Measurements from ENCODE around the gene KCNG2.
A peak's percentile ranks its signal among the peaks of the same experiment; 100 is the strongest.
"Not testable (repeated sequence)": the region's sequence is repeated elsewhere in the genome, so short reads cannot be mapped to it uniquely, and the experiment has no call there.

KCNG2 gene

GRCh38 chr18:79856119-79857007 is 58.6 kb downstream of the KCNG2 start:
- peak in 1 of 2 experiments; percentile 40 for DNase-seq

DNA sequence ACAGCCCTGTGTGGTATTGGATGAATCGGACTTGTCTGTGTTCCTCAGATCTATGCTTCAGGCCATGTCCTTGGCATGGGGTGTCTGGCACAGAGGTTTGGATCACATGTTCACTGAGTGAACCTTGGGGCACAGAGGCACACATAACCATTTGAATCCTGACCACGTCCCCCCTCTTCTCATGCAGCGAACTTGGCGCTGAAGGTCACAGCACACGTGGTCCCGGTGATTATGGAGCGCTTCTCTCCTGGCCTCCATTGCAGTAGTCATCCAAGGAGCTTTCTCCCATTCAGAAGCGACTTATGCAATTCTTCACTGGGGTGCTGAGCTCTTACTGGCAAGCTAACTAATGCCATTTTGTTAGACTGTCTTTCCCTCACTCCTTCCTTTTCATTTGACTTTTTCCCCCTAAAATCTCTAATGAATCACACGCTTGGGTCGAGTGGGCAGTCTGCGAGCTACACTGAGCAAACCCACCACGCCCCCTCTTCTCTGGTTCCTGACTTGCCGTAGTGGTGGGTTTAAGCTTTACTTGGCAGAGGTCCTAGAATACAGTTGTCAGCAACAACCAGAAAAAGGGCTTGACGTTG is 59.4 kb downstream of the KCNG2 start:
- no peak for DNase-seq

DNA sequence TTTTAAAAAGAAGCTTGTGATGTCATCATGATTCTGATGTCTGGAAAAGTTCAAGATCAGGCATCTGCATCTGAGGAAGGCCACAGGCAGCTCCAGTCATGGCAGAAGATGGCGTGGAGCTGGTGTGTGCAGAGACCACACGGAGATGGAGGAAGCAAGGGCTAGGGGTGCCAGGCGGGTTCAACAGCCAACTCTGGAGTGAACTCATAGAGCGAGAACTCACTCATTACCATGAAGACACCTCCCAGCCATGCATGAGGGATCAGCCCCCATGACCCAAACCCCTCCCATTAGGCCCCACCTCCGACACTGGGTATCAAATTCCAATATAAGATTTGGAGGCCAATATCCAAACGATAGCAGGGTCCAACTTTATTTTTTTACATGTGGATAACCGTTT is 61.6 kb downstream of the KCNG2 start:
- no peak for DNase-seq

GRCh38 chr18:79861687-79862086 is 63.9 kb downstream of the KCNG2 start:
- no peak for DNase-seq

- DNase-seq, result no peak
Observed at GRCh38 chr18:79862562-79862961, 64.8 kb downstream of the KCNG2 start.

GRCh38 chr18:79863161-79864005 is 65.6 kb downstream of the KCNG2 start:
- no peak for DNase-seq

DNA sequence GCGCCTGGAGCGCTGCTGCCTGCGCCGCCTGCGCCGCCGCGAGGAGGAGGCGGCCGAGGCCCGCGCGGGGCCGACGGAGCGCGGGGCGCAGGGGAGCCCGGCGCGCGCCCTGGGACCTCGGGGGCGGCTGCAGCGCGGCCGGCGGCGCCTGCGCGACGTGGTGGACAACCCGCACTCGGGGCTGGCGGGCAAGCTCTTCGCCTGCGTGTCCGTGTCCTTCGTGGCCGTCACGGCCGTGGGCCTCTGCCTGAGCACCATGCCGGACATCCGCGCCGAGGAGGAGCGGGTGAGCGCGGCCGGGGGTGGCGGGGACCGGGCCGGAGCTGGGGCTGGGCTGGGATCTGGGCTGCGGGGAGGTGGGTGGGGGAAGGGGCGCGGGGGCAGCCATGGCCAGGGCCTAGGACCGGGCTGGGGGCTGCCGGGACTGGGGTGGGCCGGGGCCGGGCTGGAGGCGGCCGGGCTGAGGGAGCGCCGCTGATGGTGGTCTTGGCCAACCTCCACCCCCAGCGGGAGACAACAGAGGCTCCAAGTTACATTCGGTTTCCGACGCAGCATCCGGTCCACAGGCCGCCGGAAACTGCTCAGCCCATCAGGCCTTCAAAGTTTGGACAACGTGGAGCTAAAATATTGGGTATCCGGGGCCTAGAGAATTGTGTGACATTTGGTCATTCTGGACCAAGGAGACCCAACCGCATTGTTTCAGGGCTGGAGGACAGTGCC is 66.4 kb downstream of the KCNG2 start:
- no peak for DNase-seq

- DNase-seq, result not testable (repeated sequence)
Observed at GRCh38 chr18:79864955-79865354, 67.2 kb downstream of the KCNG2 start.

DNA sequence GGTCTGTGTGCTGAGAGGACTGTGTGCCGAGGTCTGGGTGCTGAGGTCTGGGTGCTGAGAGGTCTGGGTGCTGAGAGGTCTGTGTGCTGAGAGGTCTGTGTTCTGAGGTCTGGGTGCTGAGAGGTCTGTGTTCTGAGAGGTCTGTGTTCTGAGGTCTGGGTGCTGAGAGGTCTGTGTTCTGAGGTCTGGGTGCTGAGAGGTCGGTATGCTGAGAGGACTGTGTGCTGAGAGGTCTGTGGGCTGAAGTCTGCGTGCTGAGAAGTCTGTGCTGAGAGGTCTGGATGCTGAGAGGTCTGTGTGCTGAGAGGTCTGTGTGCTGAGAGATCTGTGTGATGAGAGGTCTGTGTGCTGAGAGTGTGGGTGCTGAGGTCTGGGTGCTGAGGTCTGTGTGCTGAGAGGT is 68.2 kb downstream of the KCNG2 start:
- DNase-seq, result not testable (repeated sequence)

DNA sequence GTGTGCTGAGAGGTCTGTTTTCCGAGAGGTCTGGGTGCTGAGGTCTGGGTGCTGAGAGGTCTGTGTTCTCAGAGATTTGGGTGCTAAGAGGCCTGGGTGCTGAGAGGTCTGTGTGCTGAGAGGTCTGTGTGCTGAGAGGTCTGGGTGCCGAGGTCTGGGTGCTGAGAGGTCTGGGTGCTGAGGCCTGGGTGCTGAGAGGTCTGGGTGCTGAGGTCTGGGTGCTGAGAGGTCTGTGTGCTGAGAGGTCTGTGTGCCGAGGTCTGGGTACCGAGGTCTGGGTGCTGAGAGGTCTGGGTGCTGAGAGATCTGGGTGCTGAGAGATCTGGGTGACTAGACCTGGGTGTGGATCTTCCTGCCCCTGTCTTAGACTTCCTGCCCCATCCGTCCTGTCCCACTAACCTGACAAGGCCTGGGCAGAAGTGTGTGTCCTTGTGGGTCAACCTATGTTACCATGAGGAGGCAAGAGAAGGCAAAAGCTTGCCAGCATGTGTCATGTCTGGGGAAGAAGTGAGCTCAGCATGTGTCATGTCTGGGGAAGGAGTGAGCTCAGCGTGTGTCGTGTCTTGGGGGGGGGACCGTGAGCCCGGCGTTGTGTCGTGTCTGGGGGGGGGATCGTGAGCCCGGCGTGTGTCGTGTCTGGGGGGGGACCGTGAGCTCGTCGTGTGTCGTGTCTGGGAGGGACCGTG is 69.3 kb downstream of the KCNG2 start:
- no peak for DNase-seq

GRCh38 chr18:79867666-79868065 is 69.9 kb downstream of the KCNG2 start:
- no peak for DNase-seq

GRCh38 chr18:79868168-79868784 is 70.5 kb downstream of the KCNG2 start:
- no peak for DNase-seq

DNA sequence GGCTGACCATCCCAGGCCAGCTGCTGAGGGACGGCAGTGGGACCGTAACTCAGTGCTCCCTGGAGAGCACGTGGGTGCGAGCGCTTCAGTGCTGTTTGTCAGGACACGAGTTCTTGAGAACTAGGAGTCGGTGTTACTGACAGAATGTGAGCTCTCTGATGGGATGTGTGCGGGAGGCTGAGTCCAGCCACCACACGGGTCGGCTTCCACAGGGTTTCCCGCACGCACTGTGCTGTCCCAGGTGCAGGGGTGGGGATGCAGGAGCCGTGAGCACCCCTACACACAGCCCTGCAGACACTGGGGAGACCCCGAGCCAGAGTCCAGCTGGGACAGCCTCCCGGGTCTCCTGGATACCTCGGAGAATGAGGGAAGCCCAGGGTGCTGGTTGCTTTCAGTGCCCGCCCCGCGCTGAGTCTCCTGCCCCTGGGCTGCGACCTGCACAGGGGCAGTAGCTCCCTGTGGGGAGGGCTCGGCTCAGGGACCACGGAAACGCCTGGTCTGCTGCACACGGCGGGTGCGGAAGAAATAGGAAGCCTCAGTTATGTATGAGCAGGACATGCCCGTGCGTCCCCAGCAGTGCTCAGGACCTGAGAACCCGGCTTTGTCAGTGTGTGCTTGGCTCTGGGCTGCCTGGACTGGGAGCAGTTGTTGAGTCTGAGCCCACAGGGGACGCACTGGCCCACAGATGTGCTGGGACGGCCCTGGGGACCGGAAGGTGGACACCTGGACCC is 71.2 kb downstream of the KCNG2 start:
- no peak for DNase-seq

DNA sequence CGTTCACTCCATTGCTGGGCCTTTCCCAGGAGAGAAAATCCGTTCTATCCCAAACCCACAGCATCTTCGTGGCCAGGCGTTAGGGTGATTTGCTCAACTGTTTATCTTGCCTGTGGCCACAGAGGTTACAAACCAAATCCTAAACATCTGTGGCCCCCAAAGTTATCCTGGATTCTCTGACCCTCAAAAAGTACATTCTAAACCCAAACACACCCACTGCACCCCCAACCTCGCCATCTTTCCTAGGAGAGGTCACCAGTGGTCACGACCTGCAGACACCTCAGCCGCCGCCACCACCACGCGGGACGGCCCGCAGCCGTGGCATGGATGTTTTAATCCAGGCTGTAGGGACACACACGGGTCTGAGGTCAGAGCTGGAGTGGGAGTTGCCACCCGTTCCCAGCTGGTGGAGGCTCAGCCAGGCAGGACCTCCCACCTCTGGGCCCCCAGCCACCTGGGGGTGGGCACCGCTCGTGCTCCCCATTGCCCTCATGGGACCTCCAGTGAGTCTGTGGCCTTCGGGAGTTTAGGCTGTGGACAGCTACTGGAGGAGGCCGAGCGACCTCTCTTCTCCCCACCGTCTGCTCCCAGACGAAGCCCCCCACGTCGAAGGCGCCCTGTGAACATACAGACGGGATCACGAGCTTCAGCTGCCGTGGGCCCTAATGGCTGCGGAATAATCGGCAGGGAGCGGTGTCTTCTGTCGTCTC is 72.0 kb downstream of the KCNG2 start:
- no peak for DNase-seq

DNA sequence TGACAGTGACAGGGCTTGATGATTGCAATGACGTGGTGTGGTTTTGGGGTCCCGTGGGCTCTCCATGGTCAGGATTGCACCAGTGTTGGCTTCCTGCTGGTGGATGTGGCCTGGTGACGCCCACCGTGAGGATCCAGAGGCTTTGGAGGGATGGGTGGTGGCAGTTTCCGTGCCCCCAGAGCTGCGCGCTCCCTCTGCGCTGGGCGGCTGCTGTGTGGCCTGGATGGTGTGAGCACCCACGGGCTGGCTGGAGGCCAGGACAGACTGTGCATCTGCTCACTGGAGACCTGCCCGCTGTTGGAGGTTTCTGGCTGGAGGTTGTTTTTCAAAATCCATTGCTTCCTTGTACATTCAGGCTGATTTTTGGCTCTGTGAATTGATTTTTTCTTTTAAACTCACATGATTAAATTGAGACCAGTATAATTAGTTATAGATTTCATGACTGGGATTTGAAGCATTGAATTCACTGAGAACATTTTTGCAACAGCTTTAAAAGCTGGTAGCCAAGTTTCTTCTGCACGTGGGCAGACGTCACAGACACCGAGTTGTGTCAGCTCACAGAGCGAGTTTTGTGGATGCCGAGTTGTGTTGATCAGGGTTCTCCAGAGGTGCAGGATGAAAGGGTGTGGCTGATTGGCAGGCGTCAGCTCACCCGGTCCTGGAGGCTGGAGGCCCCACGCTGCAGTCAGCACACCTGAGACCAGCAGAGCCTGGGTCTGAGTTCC is 72.7 kb downstream of the KCNG2 start:
- no peak for DNase-seq

DNA sequence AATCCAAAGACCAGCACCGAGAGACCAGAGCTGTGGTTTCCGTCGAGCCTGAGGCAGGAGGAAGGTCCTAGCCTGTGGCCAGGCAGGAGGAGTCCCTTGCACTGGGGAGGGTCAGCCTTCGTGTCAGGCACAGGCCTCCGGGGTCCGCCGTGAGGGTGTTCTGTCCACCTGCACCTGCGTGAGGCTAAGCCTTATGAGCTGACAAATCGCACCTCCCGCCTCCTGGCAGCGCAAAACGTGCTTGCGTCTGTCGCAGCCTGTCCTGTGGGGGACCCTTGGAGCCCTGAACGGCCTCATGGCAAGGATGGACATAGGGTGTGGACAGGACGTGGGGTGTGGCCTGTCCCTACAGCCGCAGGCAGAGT is 73.3 kb downstream of the KCNG2 start:
- no peak for DNase-seq

GRCh38 chr18:79871481-79872091 is 73.8 kb downstream of the KCNG2 start:
- no peak for DNase-seq

- DNase-seq, result no peak
Observed at GRCh38 chr18:79872527-79873444, 75.0 kb downstream of the KCNG2 start.
